Astrocyte of the spinal cord (primary cell): ENCODE results near the gene FBXO24.

Experiments used
- DNase-seq: peaks from one replicate; pipeline ENCODE4 v3.0.0; 2011; ENCODE audit warnings: low read depth, low spot score
- H3K4me3 ChIP-seq: 2 replicates; pipeline ENCODE4 v1.5.1; 2011; ENCODE audit warnings: low read depth, mild to moderate bottlenecking, low read length, moderate library complexity
- CTCF ChIP-seq: IDR thresholded peaks from 2 replicates; pipeline ENCODE4 v1.5.1; 2012; ENCODE audit warnings: low read depth, mild to moderate bottlenecking, low read length, inconsistent platforms
- in situ Hi-C: cut with HindIII; loops from 2 replicates; pipeline ENCODE4 v1.10.0; 2017; ENCODE audit warnings: low sequenced_read_pairs

FBXO24 gene

GRCh38 chr7:100578246-100579183 lies 7.6 kb upstream of the FBXO24 start:
- H3K4me3 ChIP-seq: no peak overlapping the region
- DNase-seq: no peak
- in situ Hi-C loops: no loop called here
- TF ChIP-seq CTCF: no peak

DNA sequence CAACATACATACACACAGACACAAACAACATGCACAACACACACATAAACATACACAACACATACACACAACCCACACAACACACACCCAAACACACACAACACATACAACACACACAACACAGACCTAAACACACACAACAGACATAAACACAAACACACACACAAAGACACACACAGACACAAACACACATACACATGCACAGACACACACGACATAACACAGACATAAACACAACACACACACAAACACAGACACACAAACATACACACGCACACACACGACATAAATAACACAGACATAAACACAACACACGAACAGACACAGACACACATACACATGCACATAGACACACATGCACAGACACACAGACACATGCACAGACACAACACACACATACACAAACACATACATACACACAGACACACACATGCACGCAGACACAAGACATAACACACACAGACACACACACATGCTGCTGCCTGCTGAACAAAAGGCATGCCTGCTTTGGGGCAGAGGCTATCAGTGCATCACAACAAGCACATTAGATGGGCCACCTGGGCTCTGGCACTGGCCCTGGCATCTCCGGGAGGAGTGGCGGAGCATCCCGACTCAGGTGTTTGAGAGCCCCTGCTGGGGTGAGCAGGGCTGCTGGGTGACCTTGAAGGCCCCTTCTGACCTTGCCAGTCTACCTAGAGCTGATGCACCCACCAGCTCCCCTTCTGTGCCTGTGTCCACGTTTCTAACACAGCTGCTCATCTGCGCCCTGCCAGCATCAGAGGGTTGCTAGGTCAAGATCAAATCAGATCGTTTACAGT lies 5.5 kb upstream of the FBXO24 start:
- no peak for DNase-seq
- H3K4me3 ChIP-seq: no peak overlapping the region
- no peak for TF ChIP-seq CTCF
- in situ Hi-C loops: no loop called here

- in situ Hi-C loops: no loop called here
- no peak for TF ChIP-seq CTCF
- H3K4me3 ChIP-seq: no peak overlapping the region
- no peak for DNase-seq
Measured at GRCh38 chr7:100582041-100582579, 4.0 kb upstream of the FBXO24 start.

DNA sequence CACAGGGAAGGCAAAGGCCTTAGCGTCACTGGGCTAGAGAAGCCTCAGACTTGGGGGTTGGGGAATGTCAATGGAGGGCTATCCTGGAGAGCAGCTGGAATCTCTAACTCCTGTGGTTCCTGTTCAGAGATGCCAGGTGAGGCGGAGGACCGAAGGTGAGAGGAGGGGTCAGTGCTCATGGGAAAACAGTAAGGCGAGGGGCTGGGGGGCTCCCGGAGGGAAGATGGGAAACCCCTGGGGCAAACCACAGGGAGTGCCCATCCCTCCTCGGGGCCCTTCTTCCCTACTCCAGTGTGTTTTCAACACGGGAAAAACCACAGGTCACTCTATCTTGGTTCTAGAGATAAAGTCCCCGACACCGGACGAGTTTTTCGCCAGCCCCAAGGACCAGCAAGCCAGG lies 3.5 kb upstream of the FBXO24 start:
- TF ChIP-seq CTCF: no peak
- in situ Hi-C loops: no loop called here
- DNase-seq: no peak
- H3K4me3 ChIP-seq: no peak overlapping the region

DNA sequence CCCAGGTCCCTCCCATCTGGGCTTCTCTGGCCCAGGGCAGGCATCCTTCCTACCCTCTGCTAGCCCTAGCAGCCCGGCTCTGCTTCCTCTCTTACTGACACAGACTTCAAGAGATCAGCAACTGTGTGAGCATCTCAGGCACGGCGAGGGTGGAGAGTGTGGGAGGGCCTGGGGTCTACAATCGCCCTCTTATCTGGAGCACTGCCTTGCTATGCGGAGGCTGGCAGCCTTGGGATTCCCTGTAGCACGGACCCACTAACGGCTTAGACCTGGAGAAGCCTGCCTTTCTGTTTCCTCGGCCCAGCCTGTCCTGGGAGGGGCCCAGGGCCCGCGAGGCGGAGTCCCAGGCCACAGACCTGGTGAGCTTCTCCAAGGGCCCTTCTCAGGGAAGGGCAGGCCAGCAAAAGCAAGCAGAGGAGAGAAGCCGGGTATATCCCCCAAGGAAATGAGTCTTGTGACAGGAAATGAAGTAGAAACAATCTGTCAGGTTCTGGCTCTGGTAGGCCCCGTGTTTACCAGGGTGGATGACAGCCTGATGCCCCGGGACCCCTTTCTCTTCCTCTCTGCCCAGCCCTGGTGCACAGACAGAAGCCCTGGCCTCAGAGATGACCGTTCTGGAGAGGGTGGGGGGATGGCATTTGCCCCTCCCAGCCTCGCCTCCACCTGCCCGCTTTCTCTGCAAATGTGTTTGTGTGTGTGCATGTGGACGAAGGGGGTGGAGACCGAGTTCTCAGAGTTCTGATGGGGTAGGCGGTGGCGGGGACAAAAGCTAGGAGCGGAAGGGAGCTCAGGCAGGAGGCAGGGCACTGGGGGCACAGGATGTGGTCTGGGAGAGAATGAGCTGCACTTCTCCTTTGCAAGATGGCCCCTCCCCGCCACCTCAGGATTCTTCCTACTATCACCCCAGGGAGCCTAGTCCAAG lies 2.7 kb upstream of the FBXO24 start:
- peak; percentile 59 for DNase-seq
- in situ Hi-C loops: no loop called here
- TF ChIP-seq CTCF: no peak
- H3K4me3 ChIP-seq: peak overlapping the region; percentile 38
